ENCODE data around the gene ALG14.
A peak's percentile ranks its signal among the peaks of the same experiment; 100 is the strongest.
"Not testable (repeated sequence)": the region's sequence is repeated elsewhere in the genome, so short reads cannot be mapped to it uniquely, and the experiment has no call there.

ALG14 gene

GRCh38 chr1:95072532-95073419, at the start of gene ALG14:
Gene ALG14 (minus strand): TSS chr1:95072951. CDS start chr1:95072898, 53 bp downstream.
- peak; percentile 93 for DNase-seq

GRCh38 chr1:95122151-95122697, 49.5 kb upstream of the ALG14 start:
- DNase-seq: no peak

GRCh38 chr1:95119273-95119672, 46.5 kb upstream of the ALG14 start:
- DNase-seq: no peak

GRCh38 chr1:95118710-95119109, 46.0 kb upstream of the ALG14 start:
- no peak for DNase-seq

GRCh38 chr1:95118067-95118499, 45.3 kb upstream of the ALG14 start:
- no peak for DNase-seq

- peak; percentile 34 for DNase-seq
Measured at GRCh38 chr1:95117207-95118066, 44.7 kb upstream of the ALG14 start, which contains the start of gene TLCD4. Gene TLCD4 (plus strand): TSS chr1:95117355. CDS start chr1:95143902, 26,547 bp downstream.

GRCh38 chr1:95116580-95117206, 43.9 kb upstream of the ALG14 start:
- peak; percentile 56 for DNase-seq

- no peak for DNase-seq
Measured at GRCh38 chr1:95115708-95116137, 43.0 kb upstream of the ALG14 start.

GRCh38 chr1:95113684-95114083, 40.9 kb upstream of the ALG14 start:
- no peak for DNase-seq

GRCh38 chr1:95111014-95111413, 38.3 kb upstream of the ALG14 start:
- no peak for DNase-seq

- DNase-seq: no peak
Measured at GRCh38 chr1:95108792-95109191, 36.0 kb upstream of the ALG14 start.

- DNase-seq: no peak
Measured at GRCh38 chr1:95098196-95098595, 25.4 kb upstream of the ALG14 start.

- DNase-seq: no peak
Measured at GRCh38 chr1:95097426-95097825, 24.7 kb upstream of the ALG14 start.

- DNase-seq: no peak
Measured at GRCh38 chr1:95096218-95096841, 23.6 kb upstream of the ALG14 start.

- no peak for DNase-seq
Measured at GRCh38 chr1:95095833-95096217, 23.1 kb upstream of the ALG14 start.

- no peak for DNase-seq
Measured at GRCh38 chr1:95094923-95095322, 22.2 kb upstream of the ALG14 start.

- no peak for DNase-seq
Measured at GRCh38 chr1:95093296-95093695, 20.5 kb upstream of the ALG14 start.

GRCh38 chr1:95092891-95093290, 20.1 kb upstream of the ALG14 start:
- not testable (repeated sequence) for DNase-seq

- not testable (repeated sequence) for DNase-seq
Measured at GRCh38 chr1:95091290-95091689, 18.5 kb upstream of the ALG14 start.

- no peak for DNase-seq
Measured at GRCh38 chr1:95089650-95090287, 17.0 kb upstream of the ALG14 start.

GRCh38 chr1:95088303-95088702, 15.6 kb upstream of the ALG14 start:
- no peak for DNase-seq
